ENCODE data around the gene TAF11L13.

TAF11L13 gene

GRCh38 chr5:17680737-17681136 lies 48.8 kb downstream of the TAF11L13 start:
- no peak for DNase-seq

Data from suppressor macrophage treated with lipopolysaccharide for 1 hour (primary cell).